WTC11 (cell line): ENCODE data around the gene SARM1. TPM values are rescaled to one million over a fixed set of nuclear protein-coding genes. Genes with fewer than 3 reads are reported as not detected.

Experiments used
- ATAC-seq: fragments of 200-7000 bp; cut with Tn5 transposase; 2 replicates; pipeline ENCODE4 v1.10.0; 2021; ENCODE audit warnings: mild to moderate bottlenecking, moderate library complexity
- CTCF ChIA-PET: fragments of 300-600 bp; sonication (Branson Sonifier 250); formaldehyde crosslinking; loops from one replicate; lab custom pipeline; 2021; ENCODE audit warnings: antibody characterized with exemption; lab: Charles Lee
- POLR2A ChIA-PET: fragments of 350-600 bp; sonication (Branson Sonifier 250); formaldehyde crosslinking; loops from one replicate; lab custom pipeline; 2021; ENCODE audit warnings: antibody characterized with exemption; lab: Charles Lee
- DNase-seq: peaks from one replicate; pipeline ENCODE4 v3.0.0; 2021; ENCODE audit warnings: low spot score
- H3K27ac Mint-ChIP-seq: 2 replicates; pipeline ENCODE4 v1.8.0; 2021; ENCODE audit warnings: mixed read lengths
- H3K27me3 Mint-ChIP-seq: 2 replicates; pipeline ENCODE4 v1.8.0; 2021; ENCODE audit warnings: low read depth, mild to moderate bottlenecking, moderate library complexity, mixed read lengths
- H3K36me3 Mint-ChIP-seq: 2 replicates; pipeline ENCODE4 v1.8.0; 2021; ENCODE audit warnings: mixed read lengths
- H3K4me1 Mint-ChIP-seq: 2 replicates; pipeline ENCODE4 v1.8.0; 2022; ENCODE audit warnings: mixed read lengths
- H3K4me3 Mint-ChIP-seq: 2 replicates; pipeline ENCODE4 v1.8.0; 2021; ENCODE audit warnings: mild to moderate bottlenecking, moderate library complexity, mixed read lengths
- H3K9me3 Mint-ChIP-seq: 2 replicates; pipeline ENCODE4 v1.8.0; 2021; ENCODE audit warnings: mixed read lengths
- ATF1 ChIP-seq: sonication (generic); formaldehyde crosslinking; IDR thresholded peaks from 2 replicates; pipeline ENCODE4 v1.8.1; 2023; ENCODE audit warnings: mild to moderate bottlenecking, moderate library complexity, missing genetic modification reagents
- FOXJ3 ChIP-seq: sonication (generic); formaldehyde crosslinking; IDR thresholded peaks from 2 replicates; pipeline ENCODE4 v1.9.0; 2021; ENCODE audit warnings: missing genetic modification reagents, mild to moderate bottlenecking, borderline replicate concordance
- FOXK1 ChIP-seq: sonication (generic); formaldehyde crosslinking; IDR thresholded peaks from 2 replicates; pipeline ENCODE4 v1.8.0; 2022; ENCODE audit warnings: mild to moderate bottlenecking, moderate library complexity, missing genetic modification reagents
- FOXP4 ChIP-seq: sonication (generic); formaldehyde crosslinking; IDR thresholded peaks from 2 replicates; pipeline ENCODE4 v1.8.0; 2022; ENCODE audit warnings: mild to moderate bottlenecking, missing genetic modification reagents
- GABPB1 ChIP-seq: sonication (generic); formaldehyde crosslinking; IDR thresholded peaks from 2 replicates; pipeline ENCODE4 v1.8.1; 2023; ENCODE audit warnings: mild to moderate bottlenecking, missing genetic modification reagents
- KAT7 ChIP-seq: sonication (generic); formaldehyde crosslinking; IDR thresholded peaks from 2 replicates; pipeline ENCODE4 v1.8.1; 2023; ENCODE audit warnings: missing genetic modification reagents, mild to moderate bottlenecking, borderline replicate concordance
- MAX ChIP-seq: sonication (generic); formaldehyde crosslinking; IDR thresholded peaks from 2 replicates; pipeline ENCODE4 v1.8.0; 2022; ENCODE audit warnings: mild to moderate bottlenecking, missing genetic modification reagents
- MLX ChIP-seq: sonication (generic); formaldehyde crosslinking; IDR thresholded peaks from 2 replicates; pipeline ENCODE4 v1.8.1; 2023; ENCODE audit warnings: mild to moderate bottlenecking, missing genetic modification reagents, moderate library complexity
- MXD4 ChIP-seq: fragments of 250-450 bp; sonication (Bioruptor Pico); IDR thresholded peaks from 2 replicates; pipeline ENCODE4 v1.8.0; 2021; ENCODE audit warnings: mild to moderate bottlenecking, moderate library complexity, borderline replicate concordance
- NFYB ChIP-seq: sonication (generic); formaldehyde crosslinking; conservative IDR thresholded peaks from 2 replicates; pipeline ENCODE4 v1.8.0; 2022; ENCODE audit warnings: low read depth, missing genetic modification reagents
- PREB ChIP-seq: sonication (generic); formaldehyde crosslinking; IDR thresholded peaks from 2 replicates; pipeline ENCODE4 v1.8.1; 2022; ENCODE audit warnings: mild to moderate bottlenecking, missing genetic modification reagents, moderate library complexity, borderline replicate concordance
- ZBTB21 ChIP-seq: sonication (generic); formaldehyde crosslinking; IDR thresholded peaks from 2 replicates; pipeline ENCODE4 v1.8.1; 2023; ENCODE audit warnings: mild to moderate bottlenecking, missing genetic modification reagents, borderline replicate concordance
- ZNF423 ChIP-seq: fragments of 250-450 bp; sonication (Bioruptor Pico); IDR thresholded peaks from 2 replicates; pipeline ENCODE4 v2.1.2; 2022; ENCODE audit warnings: mild to moderate bottlenecking, moderate library complexity
- ZNF671 ChIP-seq: fragments of 250-450 bp; sonication (Bioruptor Pico); IDR thresholded peaks from 2 replicates; pipeline ENCODE4 v1.8.0; 2021; ENCODE audit warnings: mild to moderate bottlenecking
- total RNA-seq: library from RNA; stranded (reverse); gene quantifications from 3 replicates; pipeline ENCODE4 v1.2.3, GENCODE V29; 2021
- TF ChIP-seq, protein P1 (sequence below): fragments of 250-450 bp; sonication (Bioruptor Pico); IDR thresholded peaks from 2 replicates; pipeline ENCODE4 v1.9.0; 2021; ENCODE audit warnings: mild to moderate bottlenecking, borderline replicate concordance
- TF ChIP-seq, protein P2 (sequence below): sonication (generic); formaldehyde crosslinking; IDR thresholded peaks from 2 replicates; pipeline ENCODE4 v1.8.0; 2022; ENCODE audit warnings: missing genetic modification reagents
- TF ChIP-seq, protein P3 (sequence below): sonication (generic); formaldehyde crosslinking; conservative IDR thresholded peaks from 2 replicates; pipeline ENCODE4 v1.8.1; 2023; ENCODE audit warnings: mild to moderate bottlenecking, low read depth, missing genetic modification reagents, moderate library complexity

SARM1 gene
- total RNA-seq, 1 experiment from 2014 or later, result 3.8 TPM

GRCh38 chr17:28346199-28346580 is 25.3 kb upstream of the SARM1 start (continued):
- TF ChIP-seq MAX (CRISPR knock-in tag), result no peak
- TF ChIP-seq FOXJ3 (CRISPR knock-in tag), result no peak
- no peak for TF ChIP-seq GABPB1 (CRISPR knock-in tag)
- no peak for TF ChIP-seq ZNF671 (CRISPR knock-in tag)
- no peak for TF ChIP-seq MXD4 (CRISPR knock-in tag)
- TF ChIP-seq ZNF423, result no peak
- no peak for TF ChIP-seq KAT7 (CRISPR knock-in tag)
- no peak for TF ChIP-seq PREB
- TF ChIP-seq, protein P1, sequence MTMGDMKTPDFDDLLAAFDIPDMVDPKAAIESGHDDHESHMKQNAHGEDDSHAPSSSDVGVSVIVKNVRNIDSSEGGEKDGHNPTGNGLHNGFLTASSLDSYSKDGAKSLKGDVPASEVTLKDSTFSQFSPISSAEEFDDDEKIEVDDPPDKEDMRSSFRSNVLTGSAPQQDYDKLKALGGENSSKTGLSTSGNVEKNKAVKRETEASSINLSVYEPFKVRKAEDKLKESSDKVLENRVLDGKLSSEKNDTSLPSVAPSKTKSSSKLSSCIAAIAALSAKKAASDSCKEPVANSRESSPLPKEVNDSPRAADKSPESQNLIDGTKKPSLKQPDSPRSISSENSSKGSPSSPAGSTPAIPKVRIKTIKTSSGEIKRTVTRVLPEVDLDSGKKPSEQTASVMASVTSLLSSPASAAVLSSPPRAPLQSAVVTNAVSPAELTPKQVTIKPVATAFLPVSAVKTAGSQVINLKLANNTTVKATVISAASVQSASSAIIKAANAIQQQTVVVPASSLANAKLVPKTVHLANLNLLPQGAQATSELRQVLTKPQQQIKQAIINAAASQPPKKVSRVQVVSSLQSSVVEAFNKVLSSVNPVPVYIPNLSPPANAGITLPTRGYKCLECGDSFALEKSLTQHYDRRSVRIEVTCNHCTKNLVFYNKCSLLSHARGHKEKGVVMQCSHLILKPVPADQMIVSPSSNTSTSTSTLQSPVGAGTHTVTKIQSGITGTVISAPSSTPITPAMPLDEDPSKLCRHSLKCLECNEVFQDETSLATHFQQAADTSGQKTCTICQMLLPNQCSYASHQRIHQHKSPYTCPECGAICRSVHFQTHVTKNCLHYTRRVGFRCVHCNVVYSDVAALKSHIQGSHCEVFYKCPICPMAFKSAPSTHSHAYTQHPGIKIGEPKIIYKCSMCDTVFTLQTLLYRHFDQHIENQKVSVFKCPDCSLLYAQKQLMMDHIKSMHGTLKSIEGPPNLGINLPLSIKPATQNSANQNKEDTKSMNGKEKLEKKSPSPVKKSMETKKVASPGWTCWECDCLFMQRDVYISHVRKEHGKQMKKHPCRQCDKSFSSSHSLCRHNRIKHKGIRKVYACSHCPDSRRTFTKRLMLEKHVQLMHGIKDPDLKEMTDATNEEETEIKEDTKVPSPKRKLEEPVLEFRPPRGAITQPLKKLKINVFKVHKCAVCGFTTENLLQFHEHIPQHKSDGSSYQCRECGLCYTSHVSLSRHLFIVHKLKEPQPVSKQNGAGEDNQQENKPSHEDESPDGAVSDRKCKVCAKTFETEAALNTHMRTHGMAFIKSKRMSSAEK (CRISPR knock-in tag), result no peak
- TF ChIP-seq, protein P2, sequence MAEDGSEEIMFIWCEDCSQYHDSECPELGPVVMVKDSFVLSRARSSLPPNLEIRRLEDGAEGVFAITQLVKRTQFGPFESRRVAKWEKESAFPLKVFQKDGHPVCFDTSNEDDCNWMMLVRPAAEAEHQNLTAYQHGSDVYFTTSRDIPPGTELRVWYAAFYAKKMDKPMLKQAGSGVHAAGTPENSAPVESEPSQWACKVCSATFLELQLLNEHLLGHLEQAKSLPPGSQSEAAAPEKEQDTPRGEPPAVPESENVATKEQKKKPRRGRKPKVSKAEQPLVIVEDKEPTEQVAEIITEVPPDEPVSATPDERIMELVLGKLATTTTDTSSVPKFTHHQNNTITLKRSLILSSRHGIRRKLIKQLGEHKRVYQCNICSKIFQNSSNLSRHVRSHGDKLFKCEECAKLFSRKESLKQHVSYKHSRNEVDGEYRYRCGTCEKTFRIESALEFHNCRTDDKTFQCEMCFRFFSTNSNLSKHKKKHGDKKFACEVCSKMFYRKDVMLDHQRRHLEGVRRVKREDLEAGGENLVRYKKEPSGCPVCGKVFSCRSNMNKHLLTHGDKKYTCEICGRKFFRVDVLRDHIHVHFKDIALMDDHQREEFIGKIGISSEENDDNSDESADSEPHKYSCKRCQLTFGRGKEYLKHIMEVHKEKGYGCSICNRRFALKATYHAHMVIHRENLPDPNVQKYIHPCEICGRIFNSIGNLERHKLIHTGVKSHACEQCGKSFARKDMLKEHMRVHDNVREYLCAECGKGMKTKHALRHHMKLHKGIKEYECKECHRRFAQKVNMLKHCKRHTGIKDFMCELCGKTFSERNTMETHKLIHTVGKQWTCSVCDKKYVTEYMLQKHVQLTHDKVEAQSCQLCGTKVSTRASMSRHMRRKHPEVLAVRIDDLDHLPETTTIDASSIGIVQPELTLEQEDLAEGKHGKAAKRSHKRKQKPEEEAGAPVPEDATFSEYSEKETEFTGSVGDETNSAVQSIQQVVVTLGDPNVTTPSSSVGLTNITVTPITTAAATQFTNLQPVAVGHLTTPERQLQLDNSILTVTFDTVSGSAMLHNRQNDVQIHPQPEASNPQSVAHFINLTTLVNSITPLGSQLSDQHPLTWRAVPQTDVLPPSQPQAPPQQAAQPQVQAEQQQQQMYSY (CRISPR knock-in tag), result no peak

- ATAC-seq, result peak; percentile 53
- no peak overlapping the region for H3K4me3 Mint-ChIP-seq
- ChIA-PET CTCF (interaction anchor here (0.9 to 3.5 kb wide), 3 partner anchors 11 to 542 kb away, joined by 3 to 26 read pairs (median 7); partner anchors contain the start of genes IFT20 and TNFAIP1), POLR2A (interaction anchor here (1.9 kb wide), 1 partner anchor 11 kb away, joined by 6 read pairs; the partner anchor contains the start of gene TNFAIP1)
- H3K4me1 Mint-ChIP-seq, result peaks cover 6% of the 10 kb centered on the region; the same call in 1 of the 2 replicates
- H3K36me3 Mint-ChIP-seq, result peaks cover 57% of the 10 kb centered on the region
- H3K27me3 Mint-ChIP-seq, result no peaks in the 10 kb centered on the region
- H3K9me3 Mint-ChIP-seq, result no peaks in the 10 kb centered on the region
- no peak for DNase-seq
- H3K27ac Mint-ChIP-seq, result no peak overlapping the region
- TF ChIP-seq MLX (CRISPR knock-in tag) (no peak), ZBTB21 (no peak), FOXK1 (CRISPR knock-in tag) (no peak), ATF1 (CRISPR knock-in tag) (no peak), FOXP4 (CRISPR knock-in tag) (no peak), NFYB (CRISPR knock-in tag) (no peak)
- TF ChIP-seq, protein P3, sequence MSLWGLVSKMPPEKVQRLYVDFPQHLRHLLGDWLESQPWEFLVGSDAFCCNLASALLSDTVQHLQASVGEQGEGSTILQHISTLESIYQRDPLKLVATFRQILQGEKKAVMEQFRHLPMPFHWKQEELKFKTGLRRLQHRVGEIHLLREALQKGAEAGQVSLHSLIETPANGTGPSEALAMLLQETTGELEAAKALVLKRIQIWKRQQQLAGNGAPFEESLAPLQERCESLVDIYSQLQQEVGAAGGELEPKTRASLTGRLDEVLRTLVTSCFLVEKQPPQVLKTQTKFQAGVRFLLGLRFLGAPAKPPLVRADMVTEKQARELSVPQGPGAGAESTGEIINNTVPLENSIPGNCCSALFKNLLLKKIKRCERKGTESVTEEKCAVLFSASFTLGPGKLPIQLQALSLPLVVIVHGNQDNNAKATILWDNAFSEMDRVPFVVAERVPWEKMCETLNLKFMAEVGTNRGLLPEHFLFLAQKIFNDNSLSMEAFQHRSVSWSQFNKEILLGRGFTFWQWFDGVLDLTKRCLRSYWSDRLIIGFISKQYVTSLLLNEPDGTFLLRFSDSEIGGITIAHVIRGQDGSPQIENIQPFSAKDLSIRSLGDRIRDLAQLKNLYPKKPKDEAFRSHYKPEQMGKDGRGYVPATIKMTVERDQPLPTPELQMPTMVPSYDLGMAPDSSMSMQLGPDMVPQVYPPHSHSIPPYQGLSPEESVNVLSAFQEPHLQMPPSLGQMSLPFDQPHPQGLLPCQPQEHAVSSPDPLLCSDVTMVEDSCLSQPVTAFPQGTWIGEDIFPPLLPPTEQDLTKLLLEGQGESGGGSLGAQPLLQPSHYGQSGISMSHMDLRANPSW (CRISPR knock-in tag), result no peak
Observed at GRCh38 chr17:28346746-28347246, 24.7 kb upstream of the SARM1 start.
